ENCODE data around the gene RNF34. TPM values are rescaled to one million over a fixed set of nuclear protein-coding genes. Genes with fewer than 3 reads are reported as not detected.

RNF34 gene, protein sequence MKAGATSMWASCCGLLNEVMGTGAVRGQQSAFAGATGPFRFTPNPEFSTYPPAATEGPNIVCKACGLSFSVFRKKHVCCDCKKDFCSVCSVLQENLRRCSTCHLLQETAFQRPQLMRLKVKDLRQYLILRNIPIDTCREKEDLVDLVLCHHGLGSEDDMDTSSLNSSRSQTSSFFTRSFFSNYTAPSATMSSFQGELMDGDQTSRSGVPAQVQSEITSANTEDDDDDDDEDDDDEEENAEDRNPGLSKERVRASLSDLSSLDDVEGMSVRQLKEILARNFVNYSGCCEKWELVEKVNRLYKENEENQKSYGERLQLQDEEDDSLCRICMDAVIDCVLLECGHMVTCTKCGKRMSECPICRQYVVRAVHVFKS
- total RNA-seq, result 74.3 and 98.6 TPM in 2 replicates

DNA sequence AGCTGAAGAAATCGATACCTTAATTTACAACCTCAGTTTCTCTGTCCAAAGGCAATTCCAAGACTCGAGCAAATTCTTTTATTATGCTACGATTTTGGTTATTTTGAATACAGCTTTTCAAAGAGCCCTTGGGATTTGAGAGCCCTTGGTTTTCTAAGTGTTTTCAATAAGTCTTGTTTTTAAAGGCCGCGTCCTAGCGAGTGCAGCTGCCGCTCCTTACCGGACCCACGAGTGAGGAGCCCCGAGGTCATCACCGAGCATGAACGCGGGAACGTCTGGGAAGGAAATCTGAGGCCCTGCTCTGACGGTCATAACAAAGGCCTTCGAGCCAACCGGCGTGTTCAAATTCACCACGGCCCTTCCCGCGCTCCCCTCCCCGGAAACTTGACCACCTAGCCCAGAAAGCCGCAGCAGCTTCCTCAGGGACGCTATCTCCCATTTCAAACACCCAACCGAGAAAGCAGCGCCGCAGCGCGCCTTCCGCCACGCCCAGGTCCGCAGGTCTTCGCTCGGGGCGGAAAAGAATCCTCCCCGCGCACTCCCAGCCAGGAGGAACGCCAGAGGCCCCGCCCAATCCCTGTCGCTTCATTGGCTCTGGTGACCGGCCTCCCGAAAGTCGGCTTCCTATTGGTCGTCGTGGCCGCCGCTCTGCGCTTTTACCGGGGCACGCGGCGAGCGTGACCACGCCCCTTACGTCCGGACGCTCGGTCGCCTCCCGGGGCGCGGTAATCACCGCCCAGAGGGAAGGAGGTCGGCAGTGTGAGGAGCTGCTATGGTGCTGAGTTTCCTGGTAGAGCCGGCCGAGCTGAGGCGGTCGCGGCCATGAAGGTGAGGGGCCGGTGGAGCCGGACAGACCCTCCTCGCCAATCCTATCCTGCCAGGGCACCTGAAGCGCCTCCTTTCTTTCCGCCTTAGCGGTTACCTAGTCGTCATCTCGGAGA is at the start of gene RNF34:
Gene RNF34 (plus strand): TSS at position 728 of the 941 bp plus-strand sequence. CDS start 95 bp downstream, at position 823.

DNA sequence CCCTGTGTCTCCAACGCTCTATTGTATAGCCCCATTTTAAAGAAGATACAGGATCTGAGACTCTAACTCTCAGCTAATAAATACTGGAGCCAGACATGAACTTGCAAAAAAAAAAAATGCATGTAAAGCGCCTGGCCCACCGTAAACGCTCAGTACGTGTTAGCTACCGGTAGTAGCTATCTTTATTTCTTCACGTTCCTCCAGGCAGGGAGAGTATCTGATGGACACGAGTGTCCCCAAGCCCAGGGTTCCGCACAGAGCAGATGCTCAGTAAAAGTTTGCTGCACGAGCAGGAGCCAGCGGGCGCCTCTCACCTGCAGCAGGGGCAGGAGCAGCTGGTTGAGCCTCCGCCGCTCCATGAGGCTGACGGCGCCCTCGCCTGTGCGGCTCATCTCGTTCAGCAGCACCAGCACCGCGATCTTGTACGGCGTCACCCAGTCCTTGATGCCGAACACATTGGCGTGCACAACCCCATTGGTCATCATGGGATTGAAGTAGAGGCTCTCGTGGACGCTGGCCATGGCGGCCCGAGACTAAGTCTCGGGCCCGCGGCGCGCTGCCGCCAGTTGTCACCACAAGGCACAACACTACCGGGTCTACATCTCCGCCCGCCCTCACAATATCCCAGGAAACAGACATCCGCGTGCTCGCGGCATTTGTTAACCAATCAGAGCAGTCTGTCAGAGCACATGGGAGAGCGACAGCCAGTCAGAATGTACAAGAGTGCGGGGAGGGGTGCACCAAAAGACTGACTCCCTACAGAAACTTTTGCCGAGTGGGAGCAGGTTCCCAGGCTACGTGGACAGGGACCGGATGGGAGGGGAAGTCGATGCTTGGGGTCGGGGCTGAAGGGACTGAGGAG is 47.9 kb upstream of the RNF34 start, which contains the start of gene ANAPC5:
Gene ANAPC5 (minus strand): TSS at position 592 of the 862 bp plus-strand sequence. CDS start 71 bp downstream, at position 521.

Other genes starting within 250 kb of the RNF34 start
- 16.2 and 31.2 TPM in 2 replicates for gene P2RX4, start 190.0 kb upstream of the RNF34 start, total RNA-seq
- 13.9 and 19.3 TPM in 2 replicates for gene CAMKK2, start 103.4 kb upstream of the RNF34 start, total RNA-seq
- gene ANAPC5, start 47.7 kb upstream of the RNF34 start, total RNA-seq, result 142 and 152 TPM in 2 replicates
- 20.6 and 27.0 TPM in 2 replicates for gene KDM2B, start 180.9 kb downstream of the RNF34 start, total RNA-seq
- 7.9 and 8.2 TPM in 2 replicates for gene ORAI1, start 226.4 kb downstream of the RNF34 start, total RNA-seq

Data from aortic smooth muscle cell (primary cell).